K562 (cell line): ENCODE measurements around the gene FPR1. TPM values are rescaled to one million over a fixed set of nuclear protein-coding genes. Genes with fewer than 3 reads are reported as not detected.

Experiments used
- FOXP1 ChIP-seq: sonication (generic); formaldehyde crosslinking; IDR thresholded peaks from 2 replicates; pipeline ENCODE4 v1.8.0; 2022; ENCODE audit warnings: mild to moderate bottlenecking, missing genetic modification reagents
- GABPB2 ChIP-seq: fragments of 250-450 bp; sonication (Bioruptor Pico); conservative IDR thresholded peaks from 2 replicates; pipeline ENCODE4 v1.5.1; 2021; ENCODE audit warnings: mild to moderate bottlenecking
- JUN ChIP-seq, 2 experiments: sonication (generic) in 1 of 2; formaldehyde crosslinking in 1 of 2; IDR thresholded peaks; 2 replicates each; pipeline versions ENCODE4 v1.6.1 to v1.8.0; 2012 to 2022; ENCODE audit warnings: borderline replicate concordance in 2 of 2, mild to moderate bottlenecking in 2 of 2, improper control_type of control experiment in 1 of 2, low read depth in 1 of 2, low read length in 1 of 2, missing genetic modification reagents in 1 of 2
- KDM5B ChIP-seq: fragments of 200-600 bp; sonication (generic); IDR thresholded peaks from 2 replicates; pipeline ENCODE4 v1.6.1; 2012; ENCODE audit warnings: low read depth, mild to moderate bottlenecking, moderate library complexity, low read length, control low read depth, inconsistent platforms; ENCODE audit not compliant: insufficient replicate concordance
- MGA ChIP-seq: fragments of 450-650 bp; IDR thresholded peaks from 2 replicates; pipeline ENCODE4 v1.6.1; 2016; ENCODE audit warnings: mild to moderate bottlenecking, moderate library complexity
- NR1H2 ChIP-seq: sonication (generic); formaldehyde crosslinking; IDR thresholded peaks from 2 replicates; pipeline ENCODE4 v1.4.0; 2020; ENCODE audit warnings: mild to moderate bottlenecking, missing genetic modification reagents
- POLR2G ChIP-seq: fragments of 200-400 bp; formaldehyde crosslinking; IDR thresholded peaks from 2 replicates; pipeline ENCODE4 v1.6.1; 2017; ENCODE audit warnings: low read depth, mild to moderate bottlenecking, antibody characterized with exemption, low read length, moderate library complexity
- SPI1 ChIP-seq: IDR thresholded peaks from 2 replicates; pipeline ENCODE4 v1.6.1; 2011; ENCODE audit warnings: low read depth, low read length, control low read depth, borderline replicate concordance
- TBL1XR1 ChIP-seq, 2 experiments: IDR thresholded peaks; 2 replicates each; pipeline ENCODE4 v1.6.1; 2012; ENCODE audit warnings: improper control_type of control experiment in 2 of 2, low read length in 2 of 2, mild to moderate bottlenecking in 1 of 2
- ZBTB49 ChIP-seq: sonication (generic); formaldehyde crosslinking; IDR thresholded peaks from 2 replicates; pipeline ENCODE4 v1.8.0; 2022; ENCODE audit warnings: missing genetic modification reagents, mild to moderate bottlenecking, borderline replicate concordance
- ZSCAN32 ChIP-seq: fragments of 450-650 bp; formaldehyde crosslinking; IDR thresholded peaks from 2 replicates; pipeline ENCODE4 v1.4.0; 2020; ENCODE audit warnings: mild to moderate bottlenecking, moderate library complexity
- polyA plus RNA-seq, 8 experiments: library from polyadenylated mRNA; depleted of rRNA in 4 of 8; stranded (reverse) in 5 of 8; unstranded in 3 of 8; fragments of >200 nt; fragmentation: Nextera tagmentation in 2 of 8; fragmentation: Illumina TruSeq in 1 of 8; extraction: Ambion mirVana in 2 of 8; extraction: Trizol in 1 of 8; gene quantifications; 2 replicates each; pipeline versions ENCODE4 v1.2.1 to v1.2.3, GENCODE V29; 2011 to 2014; ENCODE audit warnings: inconsistent platforms in 1 of 8, missing spikeins in 1 of 8
- total RNA-seq, 7 experiments: library from RNA; depleted of rRNA in 6 of 7; stranded (reverse); fragments of >200 nt in 6 of 7; fragmentation: Illumina TruSeq in 2 of 7; extraction: Trizol in 2 of 7; gene quantifications; 2 replicates each; pipeline versions ENCODE4 v1.2.1 to v1.2.3, GENCODE V29; 2011 to 2021; ENCODE audit warnings: low replicate concordance in 1 of 7

The FPR1 gene
- total and polyA plus RNA-seq, 9 of the 15 experiments (the other 6 are each of a cell fraction or from before 2014, with no cell fraction given), result 0.06 to 0.25 (median 0.14) TPM; not detected in 4

GRCh38 chr19:51703575-51704515 lies 47.8 kb downstream of the FPR1 start (continued):
- TF ChIP-seq MGA, result peak; percentile 59
- TF ChIP-seq POLR2G, result peak; percentile 92
- no peak for TF ChIP-seq NR1H2
- peak; percentile 87 for TF ChIP-seq KDM5B
- TF ChIP-seq TBL1XR1 (IDR thresholded peaks at IDR 0.05; ENCODE audit: low read length in 2 of 2), result no peak
- peak; percentile 57; the same call in 1 of the 2 replicates for TF ChIP-seq ZSCAN32
- no peak for TF ChIP-seq ZBTB49 (CRISPR knock-in tag)
- TF ChIP-seq GABPB2 (CRISPR knock-in tag), result no peak
- 0 out of 2 replicates have a peak, but pooled peaks have one; percentile 68 for TF ChIP-seq FOXP1 (CRISPR knock-in tag)
- peak; percentile 51; the same call in 1 of the 2 replicates for TF ChIP-seq SPI1
- peak; percentile 7; the same call in 1 of the 2 replicates for TF ChIP-seq JUN (IDR thresholded peaks at IDR 0.05; ENCODE audit: borderline replicate concordance, low read depth, low read length)
- TF ChIP-seq JUN (CRISPR knock-in tag; IDR thresholded peaks at IDR 0.05; ENCODE audit: borderline replicate concordance), result no peak
